Lung (tissue), 16 donors: ENCODE data around the gene UHMK1. TPM values are rescaled to one million over a fixed set of nuclear protein-coding genes. Genes with fewer than 3 reads are reported as not detected.
"Not testable (repeated sequence)": the region's sequence is repeated elsewhere in the genome, so short reads cannot be mapped to it uniquely, and the experiment has no call there.

Experiments
- ATAC-seq: fragments of 200-7000 bp; cut with Tn5 transposase; one replicate; pipeline ENCODE4 v1.9.1; 2020; ENCODE audit warnings: moderate number of reproducible peaks; ENCODE audit not compliant: insufficient read depth, low FRiP score
- DNase-seq, 3 donors: peaks; one replicate each; pipeline ENCODE4 v3.0.0-alpha.2; 2013 to 2017
- H3K27ac ChIP-seq, 2 donors: one replicate each; pipeline ENCODE4 v1.5.1; 2013; ENCODE audit warnings: mild to moderate bottlenecking in 2 of 2, moderate library complexity in 2 of 2, control low read depth in 1 of 2, inconsistent platforms in 1 of 2, low read depth in 1 of 2, low read length in 1 of 2
- H3K27me3 ChIP-seq, 3 donors: one replicate each; pipeline ENCODE4 v1.5.1; 2013; ENCODE audit warnings: low read length in 2 of 3; ENCODE audit not compliant: control insufficient read depth in 3 of 3, insufficient read depth in 3 of 3
- H3K36me3 ChIP-seq, 4 donors: one replicate each; pipeline ENCODE4 v1.5.1; 2013; ENCODE audit warnings: low read length in 4 of 4, mild to moderate bottlenecking in 1 of 4, moderate library complexity in 1 of 4; ENCODE audit not compliant: control insufficient read depth in 4 of 4, insufficient read depth in 4 of 4
- H3K4me1 ChIP-seq, 5 donors: one replicate each; pipeline ENCODE4 v1.5.1; 2013; ENCODE audit warnings: low read length in 5 of 5, mild to moderate bottlenecking in 2 of 5, moderate library complexity in 1 of 5; ENCODE audit not compliant: control insufficient read depth in 5 of 5, insufficient read depth in 5 of 5
- H3K4me3 ChIP-seq: one replicate; pipeline ENCODE4 v1.5.1; 2013; ENCODE audit warnings: mild to moderate bottlenecking, control low read depth, moderate library complexity
- H3K9ac ChIP-seq, 2 donors: one replicate each; pipeline ENCODE4 v1.5.1; 2013; ENCODE audit warnings: low read length in 2 of 2, control low read depth in 1 of 2; ENCODE audit not compliant: insufficient read depth in 1 of 2
- H3K9me3 ChIP-seq, 4 donors: one replicate each; pipeline ENCODE4 v1.5.1; 2013; ENCODE audit warnings: low read length in 3 of 4, mild to moderate bottlenecking in 1 of 4, moderate library complexity in 1 of 4; ENCODE audit not compliant: control insufficient read depth in 4 of 4, insufficient read depth in 3 of 4
- CTCF ChIP-seq: IDR thresholded peaks from 2 replicates; pipeline ENCODE4 v1.5.1; 2012; ENCODE audit warnings: mild to moderate bottlenecking; ENCODE audit errors: control extremely low read depth, extremely low read depth
- WGBS, 2 donors: extraction: QIAGEN DNeasy Blood & Tissue Kit; methylation state at CpG; one replicate each; pipeline ENCODE4 v1.1.7; 2013; 5-methylcytosine and 5-hydroxymethylcytosine counted together
- long read RNA-seq, 5 donors: transcript quantifications; one replicate each; lab custom pipeline, GENCODE V29; 2026
- polyA plus RNA-seq, 2 donors: library from polyadenylated mRNA; stranded (reverse); fragments of 200-250 nt; gene quantifications; one replicate each; pipeline ENCODE4 v1.2.1, GENCODE V29; 2013
- total RNA-seq, 2 donors: library from RNA; depleted of rRNA in 1 of 2; stranded (reverse); fragments of >200 nt in 1 of 2; gene quantifications; one replicate each; pipeline ENCODE4 v1.2.1, GENCODE V29; 2014 to 2021
- donor health status: control.
- donor health status: control.
- donor health status: Bipolar disorder and iron deficiency.
- donor health status: healthy.
- donor health status: DM: yes; HTN: yes; CAD: no.

UHMK1 gene
- total RNA-seq: 10 to 100 TPM; 45.9 to 63.0 TPM
- polyA plus RNA-seq: 10 to 100 TPM; 17.5 to 19.2 TPM
- long read RNA-seq, donor 1, full-length matches to known transcripts: 8 of 8 reads
- long read RNA-seq, donor 1, partial matches to known transcripts: 0 of 8 reads
- long read RNA-seq, donor 1, other reads (novel, unspliced or antisense): 0 of 8 reads
- long read RNA-seq, donor 2, full-length matches to known transcripts: 1 of 9 reads
- long read RNA-seq, donor 2, partial matches to known transcripts: 8 of 9 reads
- long read RNA-seq, donor 2, other reads (novel, unspliced or antisense): 0 of 9 reads
- long read RNA-seq, donor 3, full-length matches to known transcripts: 2 of 2 reads
- long read RNA-seq, donor 3, partial matches to known transcripts: 0 of 2 reads
- long read RNA-seq, donor 3, other reads (novel, unspliced or antisense): 0 of 2 reads
- long read RNA-seq, donor 4: 0 reads
- long read RNA-seq, donor 5, full-length matches to known transcripts: 1 of 1 reads
- long read RNA-seq, donor 5, partial matches to known transcripts: 0 of 1 reads
- long read RNA-seq, donor 5, other reads (novel, unspliced or antisense): 0 of 1 reads

- Histone ChIP-seq H3K9ac (peak within 1 kb of the TSS; percentile 83 to 87), H3K27ac (peak within 1 kb of the TSS; percentile 97 to 98), H3K4me3 (peak within 1 kb of the TSS; percentile 100), H3K9me3 (no peaks in the 10 kb centered on the region), H3K36me3 (peaks cover 0 to 15% (median 8%) of the 10 kb centered on the region in 4 donors), H3K4me1 (peaks cover 0 to 11% (median 8%) of the 10 kb centered on the region in 5 donors), H3K27me3 (peaks cover 0 to 2% (median 0%) of the 10 kb centered on the region in 3 donors)
- 0% methylated on average over 59 to 61 of the region's 61 CpGs for WGBS, 2 donors
- TF ChIP-seq CTCF: no peak
- peak; percentile 100 for ATAC-seq
- peak; percentile 92 to 95 (median 95) for DNase-seq
These were observed at the start of gene UHMK1 for GRCh38 chr1:162497723-162498495. UHMK1 (plus strand) TSS chr1:162497818; CDS start chr1:162498001, 183 bp downstream.

- 98 to 100% methylated on average over 1 of the region's 3 CpGs for WGBS, 2 donors
- not testable (repeated sequence) for DNase-seq, H3K27ac ChIP-seq, H3K9me3 ChIP-seq, H3K36me3 ChIP-seq, ATAC-seq, H3K4me1 ChIP-seq, H3K4me3 ChIP-seq, H3K27me3 ChIP-seq, H3K9ac ChIP-seq
These were observed 43.3 kb upstream of the UHMK1 start for GRCh38 chr1:162454361-162454760.

GRCh38 chr1:162456323-162456722 is 41.3 kb upstream of the UHMK1 start:
- Histone ChIP-seq H3K27ac (no peak overlapping the region), H3K9ac (no peak overlapping the region), H3K36me3 (no peaks in the 10 kb centered on the region), H3K4me3 (no peak overlapping the region), H3K4me1 (no peaks in the 10 kb centered on the region), H3K9me3 (no peaks in the 10 kb centered on the region), H3K27me3 (no peaks in the 10 kb centered on the region)
- TF ChIP-seq CTCF: no peak
- no peak for DNase-seq
- ATAC-seq: no peak
- 88% methylated on average over 4 of the region's 4 CpGs for WGBS, 2 donors

- no peak overlapping the region for H3K27ac ChIP-seq
- no peaks in the 10 kb centered on the region for H3K9me3 ChIP-seq
- H3K4me3 ChIP-seq: no peak overlapping the region
- DNase-seq: no peak
- TF ChIP-seq CTCF: no peak
- ATAC-seq: no peak
- H3K9ac ChIP-seq: no peak overlapping the region
- H3K4me1 ChIP-seq: no peaks in the 10 kb centered on the region
- H3K36me3 ChIP-seq: no peaks in the 10 kb centered on the region
- H3K27me3 ChIP-seq: no peaks in the 10 kb centered on the region
- 75 to 86% methylated on average over 5 of the region's 5 CpGs for WGBS, 2 donors
These were observed 39.4 kb upstream of the UHMK1 start for GRCh38 chr1:162458236-162458635.

GRCh38 chr1:162462425-162462824 is 35.2 kb upstream of the UHMK1 start:
- not testable (repeated sequence) for H3K36me3 ChIP-seq, DNase-seq, H3K4me3 ChIP-seq, H3K4me1 ChIP-seq, ATAC-seq, H3K27me3 ChIP-seq, H3K27ac ChIP-seq, H3K9me3 ChIP-seq, H3K9ac ChIP-seq
- WGBS, 2 donors: 94 to 100% methylated on average over 2 of the region's 2 CpGs
